ENCODE results near the gene CCDC12. TPM values are rescaled to one million over a fixed set of nuclear protein-coding genes. Genes with fewer than 3 reads are reported as not detected.

The CCDC12 gene
- total RNA-seq, 4 donors from 2014 or later, result 56.1 to 86.8 (median 81.6) TPM

DNA sequence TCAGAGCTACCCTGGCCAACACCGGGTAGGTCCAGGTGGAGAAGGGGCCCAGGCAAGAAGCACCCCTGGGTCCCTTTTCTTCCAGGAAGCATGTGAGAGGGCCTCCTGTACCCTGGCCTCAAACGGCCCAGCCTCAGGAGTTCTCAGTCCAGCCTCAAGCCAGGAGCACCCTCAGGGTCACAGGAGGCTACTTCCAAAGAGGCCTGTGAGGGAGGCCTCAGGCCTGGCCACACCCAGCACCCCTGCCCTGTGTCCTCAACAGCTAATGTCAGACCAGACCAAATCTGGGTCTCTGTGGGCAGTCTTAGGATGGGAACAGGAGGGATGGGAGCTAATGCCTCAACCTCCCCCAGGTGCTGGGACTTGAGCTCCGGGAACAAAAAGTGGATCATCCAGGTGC, 75.5 kb downstream of the CCDC12 start:
- 80% methylated on average over 1 of the region's 3 CpGs for WGBS
- H3K27me3 ChIP-seq, result peaks cover 13% of the 10 kb centered on the region
- H3K4me3 ChIP-seq, result no peak overlapping the region
- DNase-seq (ENCODE audit: low spot score in 2 of 2), result no peak
- no peaks in the 10 kb centered on the region for H3K9me3 ChIP-seq
- H3K4me1 ChIP-seq, result peaks cover 15% of the 10 kb centered on the region
- no peak overlapping the region for H3K27ac ChIP-seq
- TF ChIP-seq POLR2A (IDR thresholded peaks at IDR 0.05), result no peak
- TF ChIP-seq EP300 (IDR thresholded peaks at IDR 0.05), result no peak
- no peak for TF ChIP-seq POLR2AphosphoS5 (IDR thresholded peaks at IDR 0.05)
- TF ChIP-seq CTCF (IDR thresholded peaks at IDR 0.05), result no peak
- H3K36me3 ChIP-seq, result no peaks in the 10 kb centered on the region

- TF ChIP-seq POLR2A (IDR thresholded peaks at IDR 0.05) (no peak), EP300 (IDR thresholded peaks at IDR 0.05) (no peak), CTCF (IDR thresholded peaks at IDR 0.05) (no peak), POLR2AphosphoS5 (IDR thresholded peaks at IDR 0.05) (no peak)
- H3K27ac ChIP-seq, result no peak overlapping the region
- peaks cover 21% of the 10 kb centered on the region for H3K4me1 ChIP-seq
- H3K9me3 ChIP-seq, result no peaks in the 10 kb centered on the region
- H3K36me3 ChIP-seq, result no peaks in the 10 kb centered on the region
- H3K27me3 ChIP-seq, result peaks cover 13% of the 10 kb centered on the region
- WGBS, result 86% methylated on average over 5 of the region's 6 CpGs
- no peak for DNase-seq (ENCODE audit: low spot score in 2 of 2)
- H3K4me3 ChIP-seq, result no peak overlapping the region
These were observed 76.2 kb downstream of the CCDC12 start for GRCh38 chr3:46900356-46900755.

DNA sequence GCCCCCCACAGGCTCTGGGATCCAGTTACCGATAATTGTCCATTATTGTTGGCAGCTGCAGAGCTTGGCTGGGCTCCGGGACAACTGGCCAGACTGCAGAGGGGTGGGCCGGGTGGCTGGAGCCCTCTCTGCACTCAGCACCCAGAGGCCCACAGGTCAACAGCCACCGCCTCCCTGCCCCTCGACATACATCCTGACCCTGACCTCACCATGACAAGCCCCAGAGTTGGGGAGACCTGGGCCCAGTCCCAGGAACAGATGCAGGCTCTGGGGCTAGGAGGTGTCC, 76.6 kb downstream of the CCDC12 start:
- H3K4me1 ChIP-seq, result peaks cover 24% of the 10 kb centered on the region
- peaks cover 13% of the 10 kb centered on the region for H3K27me3 ChIP-seq
- DNase-seq (ENCODE audit: low spot score in 2 of 2), result no peak
- no peak overlapping the region for H3K4me3 ChIP-seq
- 68% methylated on average over 5 of the region's 5 CpGs for WGBS
- H3K9me3 ChIP-seq, result no peaks in the 10 kb centered on the region
- H3K27ac ChIP-seq, result no peak overlapping the region
- H3K36me3 ChIP-seq, result no peaks in the 10 kb centered on the region
- TF ChIP-seq POLR2A (IDR thresholded peaks at IDR 0.05), result no peak
- TF ChIP-seq POLR2AphosphoS5 (IDR thresholded peaks at IDR 0.05), result no peak
- TF ChIP-seq EP300 (IDR thresholded peaks at IDR 0.05), result no peak
- TF ChIP-seq CTCF (IDR thresholded peaks at IDR 0.05), result no peak

DNA sequence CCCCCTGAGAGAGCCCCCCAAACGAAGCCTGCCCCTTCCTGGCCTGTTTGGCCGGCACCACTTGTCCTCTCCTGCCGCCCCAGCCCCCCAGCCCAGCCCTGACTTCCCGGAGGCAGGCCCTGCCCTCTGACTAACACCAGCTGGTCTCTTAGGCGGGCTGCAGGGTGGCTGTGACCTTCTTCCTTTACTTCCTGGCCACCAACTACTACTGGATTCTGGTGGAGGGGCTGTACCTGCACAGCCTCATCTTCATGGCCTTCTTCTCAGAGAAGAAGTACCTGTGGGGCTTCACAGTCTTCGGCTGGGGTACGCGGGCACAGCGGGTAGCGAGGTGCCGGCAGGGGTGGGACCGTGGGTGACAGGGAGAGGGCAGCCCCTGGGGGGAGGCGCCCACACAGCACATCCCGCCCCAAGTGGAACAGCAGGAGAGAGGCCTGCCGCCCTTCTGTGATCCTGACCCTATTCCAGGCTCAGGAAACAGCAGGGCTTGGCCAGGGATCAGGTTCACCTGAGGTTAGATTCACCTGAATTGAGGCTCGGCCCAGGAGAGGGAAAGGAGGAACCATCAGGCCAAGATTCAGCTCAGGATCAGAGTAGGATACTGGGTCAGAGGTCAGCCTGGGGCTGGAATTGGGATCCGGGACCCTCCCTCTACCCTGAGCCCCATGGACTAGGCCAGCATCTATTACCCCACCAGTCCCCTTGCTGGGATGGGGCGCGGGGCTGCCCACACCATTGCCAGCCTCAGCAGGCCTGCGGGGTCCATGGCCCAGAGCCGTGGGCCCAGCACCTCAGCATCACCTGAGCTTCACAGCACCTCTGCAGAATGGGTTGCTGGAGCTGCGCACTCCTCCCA, 77.2 kb downstream of the CCDC12 start:
- Histone ChIP-seq H3K27me3 (peaks cover 13% of the 10 kb centered on the region), H3K36me3 (no peaks in the 10 kb centered on the region), H3K4me3 (no peak overlapping the region), H3K27ac (no peak overlapping the region), H3K9me3 (no peaks in the 10 kb centered on the region), H3K4me1 (peaks cover 24% of the 10 kb centered on the region)
- no peak for DNase-seq (ENCODE audit: low spot score in 2 of 2)
- 65% methylated on average over 5 of the region's 22 CpGs for WGBS
- TF ChIP-seq CTCF (IDR thresholded peaks at IDR 0.05) (no peak), POLR2A (IDR thresholded peaks at IDR 0.05) (no peak), EP300 (IDR thresholded peaks at IDR 0.05) (no peak), POLR2AphosphoS5 (IDR thresholded peaks at IDR 0.05) (no peak)

- H3K27me3 ChIP-seq, result peaks cover 13% of the 10 kb centered on the region
- no peak for DNase-seq (ENCODE audit: low spot score in 2 of 2)
- H3K4me3 ChIP-seq, result no peak overlapping the region
- peaks cover 27% of the 10 kb centered on the region for H3K4me1 ChIP-seq
- no peaks in the 10 kb centered on the region for H3K36me3 ChIP-seq
- H3K27ac ChIP-seq, result no peak overlapping the region
- TF ChIP-seq POLR2A (IDR thresholded peaks at IDR 0.05), result no peak
- no peak for TF ChIP-seq CTCF (IDR thresholded peaks at IDR 0.05)
- H3K9me3 ChIP-seq, result no peaks in the 10 kb centered on the region
- 57% methylated on average over 46 of the region's 71 CpGs for WGBS
These were observed 78.0 kb downstream of the CCDC12 start for GRCh38 chr3:46898321-46899150.

Data from suprapubic skin (tissue), 4 donors.